HEK293 (cell line): ENCODE results near the gene ZNF646.
A peak's percentile ranks its signal among the peaks of the same experiment; 100 is the strongest.

Experiments
- GLI2 ChIP-seq: fragments of 450-650 bp; formaldehyde crosslinking; IDR thresholded peaks from 2 replicates; pipeline ENCODE4; 2017; ENCODE audit warnings: missing biosample characterization, missing genetic modification characterization, low read depth, borderline replicate concordance
- GLI4 ChIP-seq: fragments of 450-650 bp; formaldehyde crosslinking; IDR thresholded peaks from 2 replicates; pipeline ENCODE4 v1.5.1; 2016; ENCODE audit warnings: missing biosample characterization, missing genetic modification characterization
- KLF7 ChIP-seq: fragments of 450-650 bp; formaldehyde crosslinking; IDR thresholded peaks from 2 replicates; pipeline ENCODE4 v1.5.1; 2016; ENCODE audit warnings: missing biosample characterization, missing genetic modification characterization, borderline replicate concordance
- RBAK ChIP-seq: fragments of 450-650 bp; formaldehyde crosslinking; IDR thresholded peaks from 2 replicates; pipeline ENCODE4 v1.5.1; 2016; ENCODE audit warnings: missing biosample characterization, missing genetic modification characterization
- YY1 ChIP-seq: fragments of 450-650 bp; formaldehyde crosslinking; IDR thresholded peaks from 2 replicates; pipeline ENCODE4 v1.5.1; 2018; ENCODE audit warnings: missing biosample characterization, missing genetic modification characterization
- YY2 ChIP-seq: fragments of 450-650 bp; formaldehyde crosslinking; IDR thresholded peaks from 2 replicates; pipeline ENCODE4 v1.5.1; 2016; ENCODE audit warnings: missing biosample characterization, missing genetic modification characterization
- ZNF121 ChIP-seq: fragments of 450-650 bp; formaldehyde crosslinking; IDR thresholded peaks from 2 replicates; pipeline ENCODE4 v1.5.1; 2016; ENCODE audit warnings: missing biosample characterization, missing genetic modification characterization
- ZNF169 ChIP-seq: fragments of 450-650 bp; formaldehyde crosslinking; IDR thresholded peaks from 2 replicates; pipeline ENCODE4 v1.5.1; 2016; ENCODE audit warnings: missing biosample characterization, missing genetic modification characterization
- ZNF174 ChIP-seq: fragments of 450-650 bp; formaldehyde crosslinking; IDR thresholded peaks from 2 replicates; pipeline ENCODE4 v1.5.0; 2017; ENCODE audit warnings: missing biosample characterization, mild to moderate bottlenecking, missing genetic modification characterization
- ZNF350 ChIP-seq: fragments of 450-650 bp; formaldehyde crosslinking; IDR thresholded peaks from 2 replicates; pipeline ENCODE4 v1.5.0; 2017; ENCODE audit warnings: missing biosample characterization, mild to moderate bottlenecking, missing genetic modification characterization
- ZNF48 ChIP-seq: fragments of 450-650 bp; formaldehyde crosslinking; IDR thresholded peaks from 2 replicates; pipeline ENCODE4 v1.5.1; 2016; ENCODE audit warnings: missing biosample characterization, missing genetic modification characterization
- ZNF501 ChIP-seq: fragments of 450-650 bp; formaldehyde crosslinking; IDR thresholded peaks from 2 replicates; pipeline ENCODE4 v1.5.1; 2016; ENCODE audit warnings: missing biosample characterization, missing genetic modification characterization
- ZNF76 ChIP-seq: fragments of 450-650 bp; formaldehyde crosslinking; IDR thresholded peaks from 2 replicates; pipeline ENCODE4; 2016; ENCODE audit warnings: low read depth, missing biosample characterization, missing genetic modification characterization, borderline replicate concordance
- ZXDB ChIP-seq: fragments of 450-650 bp; formaldehyde crosslinking; IDR thresholded peaks from 2 replicates; pipeline ENCODE4 v1.5.1; 2016; ENCODE audit warnings: missing biosample characterization, missing genetic modification characterization
- TF ChIP-seq, protein P1 (sequence below): fragments of 450-650 bp; formaldehyde crosslinking; IDR thresholded peaks from 2 replicates; pipeline ENCODE4 v1.5.1; 2017; ENCODE audit warnings: missing biosample characterization, missing genetic modification characterization
- TF ChIP-seq, protein P2 (sequence below): fragments of 450-650 bp; formaldehyde crosslinking; IDR thresholded peaks from 2 replicates; pipeline ENCODE4 v1.5.1; 2016; ENCODE audit warnings: missing biosample characterization, missing genetic modification characterization, borderline replicate concordance
- TF ChIP-seq, protein P3 (sequence below): fragments of 450-650 bp; formaldehyde crosslinking; IDR thresholded peaks from 2 replicates; pipeline ENCODE4 v1.5.1; 2016; ENCODE audit warnings: missing biosample characterization, missing genetic modification characterization
- TF ChIP-seq, protein P4 (sequence below): fragments of 450-650 bp; formaldehyde crosslinking; IDR thresholded peaks from 2 replicates; pipeline ENCODE4 v1.5.1; 2017; ENCODE audit warnings: missing biosample characterization, missing genetic modification characterization
- TF ChIP-seq, protein P5 (sequence below): fragments of 450-650 bp; formaldehyde crosslinking; IDR thresholded peaks from 2 replicates; pipeline ENCODE4 v1.5.1; 2017; ENCODE audit warnings: missing biosample characterization, missing genetic modification characterization
- TF ChIP-seq, protein P6 (sequence below): fragments of 450-650 bp; formaldehyde crosslinking; IDR thresholded peaks from 2 replicates; pipeline ENCODE4 v1.5.1; 2016; ENCODE audit warnings: missing biosample characterization, missing genetic modification characterization
- TF ChIP-seq, protein P7 (sequence below): fragments of 450-650 bp; formaldehyde crosslinking; IDR thresholded peaks from 2 replicates; pipeline ENCODE4 v1.5.1; 2016; ENCODE audit warnings: missing biosample characterization, missing genetic modification characterization
- TF ChIP-seq, protein P8 (sequence below): fragments of 450-650 bp; formaldehyde crosslinking; IDR thresholded peaks from 2 replicates; pipeline ENCODE4 v1.5.1; 2017; ENCODE audit warnings: missing biosample characterization, missing genetic modification characterization

ZNF646 gene

DNA sequence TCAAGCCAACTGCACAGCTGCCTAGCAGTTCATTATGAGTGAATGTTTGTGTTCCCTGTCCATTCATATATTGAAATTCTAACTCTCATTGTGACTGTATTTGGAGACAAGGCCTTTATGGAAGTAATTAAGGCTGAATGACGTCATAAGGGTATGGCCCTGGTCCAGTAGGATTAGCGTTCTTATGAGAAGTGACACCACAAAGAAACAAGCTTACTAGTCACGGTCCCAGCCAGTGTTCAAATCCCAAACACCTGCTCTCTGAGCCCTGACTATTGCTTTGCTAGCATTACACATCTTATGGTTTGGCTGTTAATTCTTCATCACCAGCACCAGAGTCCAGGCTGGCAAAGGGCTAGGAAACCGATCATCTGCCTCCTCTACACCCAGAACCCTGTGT, 2.4 kb upstream of the ZNF646 start (continued):
- TF ChIP-seq KLF7 (tag by site-specific recombination), result no peak
- no peak for TF ChIP-seq ZNF501 (tag by site-specific recombination)
- no peak for TF ChIP-seq GLI2 (tag by site-specific recombination)
- TF ChIP-seq ZNF76, result peak; percentile 28; the same call in 1 of the 2 replicates
- 0 out of 2 replicates have a peak, but pooled peaks have one; percentile 25 for TF ChIP-seq ZXDB
- no peak for TF ChIP-seq GLI4 (tag by site-specific recombination)
- TF ChIP-seq ZNF48, result no peak
- TF ChIP-seq, protein P1, sequence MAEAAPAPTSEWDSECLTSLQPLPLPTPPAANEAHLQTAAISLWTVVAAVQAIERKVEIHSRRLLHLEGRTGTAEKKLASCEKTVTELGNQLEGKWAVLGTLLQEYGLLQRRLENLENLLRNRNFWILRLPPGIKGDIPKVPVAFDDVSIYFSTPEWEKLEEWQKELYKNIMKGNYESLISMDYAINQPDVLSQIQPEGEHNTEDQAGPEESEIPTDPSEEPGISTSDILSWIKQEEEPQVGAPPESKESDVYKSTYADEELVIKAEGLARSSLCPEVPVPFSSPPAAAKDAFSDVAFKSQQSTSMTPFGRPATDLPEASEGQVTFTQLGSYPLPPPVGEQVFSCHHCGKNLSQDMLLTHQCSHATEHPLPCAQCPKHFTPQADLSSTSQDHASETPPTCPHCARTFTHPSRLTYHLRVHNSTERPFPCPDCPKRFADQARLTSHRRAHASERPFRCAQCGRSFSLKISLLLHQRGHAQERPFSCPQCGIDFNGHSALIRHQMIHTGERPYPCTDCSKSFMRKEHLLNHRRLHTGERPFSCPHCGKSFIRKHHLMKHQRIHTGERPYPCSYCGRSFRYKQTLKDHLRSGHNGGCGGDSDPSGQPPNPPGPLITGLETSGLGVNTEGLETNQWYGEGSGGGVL, result no peak
- TF ChIP-seq YY1, result no peak
- TF ChIP-seq RBAK (tag by site-specific recombination), result no peak
- no peak for TF ChIP-seq YY2 (tag by site-specific recombination)
- TF ChIP-seq, protein P2, sequence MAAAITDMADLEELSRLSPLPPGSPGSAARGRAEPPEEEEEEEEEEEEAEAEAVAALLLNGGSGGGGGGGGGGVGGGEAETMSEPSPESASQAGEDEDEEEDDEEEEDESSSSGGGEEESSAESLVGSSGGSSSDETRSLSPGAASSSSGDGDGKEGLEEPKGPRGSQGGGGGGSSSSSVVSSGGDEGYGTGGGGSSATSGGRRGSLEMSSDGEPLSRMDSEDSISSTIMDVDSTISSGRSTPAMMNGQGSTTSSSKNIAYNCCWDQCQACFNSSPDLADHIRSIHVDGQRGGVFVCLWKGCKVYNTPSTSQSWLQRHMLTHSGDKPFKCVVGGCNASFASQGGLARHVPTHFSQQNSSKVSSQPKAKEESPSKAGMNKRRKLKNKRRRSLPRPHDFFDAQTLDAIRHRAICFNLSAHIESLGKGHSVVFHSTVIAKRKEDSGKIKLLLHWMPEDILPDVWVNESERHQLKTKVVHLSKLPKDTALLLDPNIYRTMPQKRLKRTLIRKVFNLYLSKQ, result no peak
- TF ChIP-seq, protein P3, sequence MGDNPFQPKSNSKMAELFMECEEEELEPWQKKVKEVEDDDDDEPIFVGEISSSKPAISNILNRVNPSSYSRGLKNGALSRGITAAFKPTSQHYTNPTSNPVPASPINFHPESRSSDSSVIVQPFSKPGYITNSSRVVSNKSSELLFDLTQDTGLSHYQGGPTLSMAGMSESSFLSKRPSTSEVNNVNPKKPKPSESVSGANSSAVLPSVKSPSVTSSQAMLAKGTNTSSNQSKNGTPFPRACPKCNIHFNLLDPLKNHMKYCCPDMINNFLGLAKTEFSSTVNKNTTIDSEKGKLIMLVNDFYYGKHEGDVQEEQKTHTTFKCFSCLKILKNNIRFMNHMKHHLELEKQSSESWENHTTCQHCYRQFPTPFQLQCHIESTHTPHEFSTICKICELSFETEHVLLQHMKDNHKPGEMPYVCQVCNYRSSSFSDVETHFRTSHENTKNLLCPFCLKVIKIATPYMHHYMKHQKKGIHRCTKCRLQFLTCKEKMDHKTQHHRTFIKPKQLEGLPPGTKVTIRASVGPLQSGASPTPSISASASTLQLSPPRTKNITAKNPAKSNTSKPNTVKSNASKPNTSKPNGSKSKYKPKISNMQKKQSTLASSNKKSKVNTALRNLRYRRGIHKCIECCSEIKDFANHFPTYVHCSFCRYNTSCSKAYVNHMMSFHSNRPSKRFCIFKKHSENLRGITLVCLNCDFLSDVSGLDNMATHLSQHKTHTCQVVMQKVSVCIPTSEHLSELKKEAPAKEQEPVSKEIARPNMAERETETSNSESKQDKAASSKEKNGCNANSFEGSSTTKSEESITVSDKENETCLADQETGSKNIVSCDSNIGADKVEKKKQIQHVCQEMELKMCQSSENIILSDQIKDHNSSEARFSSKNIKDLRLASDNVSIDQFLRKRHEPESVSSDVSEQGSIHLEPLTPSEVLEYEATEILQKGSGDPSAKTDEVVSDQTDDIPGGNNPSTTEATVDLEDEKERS (tag by site-specific recombination), result no peak
- TF ChIP-seq, protein P4, sequence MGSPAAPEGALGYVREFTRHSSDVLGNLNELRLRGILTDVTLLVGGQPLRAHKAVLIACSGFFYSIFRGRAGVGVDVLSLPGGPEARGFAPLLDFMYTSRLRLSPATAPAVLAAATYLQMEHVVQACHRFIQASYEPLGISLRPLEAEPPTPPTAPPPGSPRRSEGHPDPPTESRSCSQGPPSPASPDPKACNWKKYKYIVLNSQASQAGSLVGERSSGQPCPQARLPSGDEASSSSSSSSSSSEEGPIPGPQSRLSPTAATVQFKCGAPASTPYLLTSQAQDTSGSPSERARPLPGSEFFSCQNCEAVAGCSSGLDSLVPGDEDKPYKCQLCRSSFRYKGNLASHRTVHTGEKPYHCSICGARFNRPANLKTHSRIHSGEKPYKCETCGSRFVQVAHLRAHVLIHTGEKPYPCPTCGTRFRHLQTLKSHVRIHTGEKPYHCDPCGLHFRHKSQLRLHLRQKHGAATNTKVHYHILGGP (tag by site-specific recombination), result no peak
- TF ChIP-seq ZNF169 (tag by site-specific recombination), result no peak
- no peak for TF ChIP-seq ZNF174
- TF ChIP-seq ZNF121, result no peak
- TF ChIP-seq, protein P5, sequence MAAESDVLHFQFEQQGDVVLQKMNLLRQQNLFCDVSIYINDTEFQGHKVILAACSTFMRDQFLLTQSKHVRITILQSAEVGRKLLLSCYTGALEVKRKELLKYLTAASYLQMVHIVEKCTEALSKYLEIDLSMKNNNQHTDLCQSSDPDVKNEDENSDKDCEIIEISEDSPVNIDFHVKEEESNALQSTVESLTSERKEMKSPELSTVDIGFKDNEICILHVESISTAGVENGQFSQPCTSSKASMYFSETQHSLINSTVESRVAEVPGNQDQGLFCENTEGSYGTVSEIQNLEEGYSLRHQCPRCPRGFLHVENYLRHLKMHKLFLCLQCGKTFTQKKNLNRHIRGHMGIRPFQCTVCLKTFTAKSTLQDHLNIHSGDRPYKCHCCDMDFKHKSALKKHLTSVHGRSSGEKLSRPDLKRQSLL (tag by site-specific recombination), result no peak
- no peak for TF ChIP-seq ZNF350
- TF ChIP-seq, protein P6, sequence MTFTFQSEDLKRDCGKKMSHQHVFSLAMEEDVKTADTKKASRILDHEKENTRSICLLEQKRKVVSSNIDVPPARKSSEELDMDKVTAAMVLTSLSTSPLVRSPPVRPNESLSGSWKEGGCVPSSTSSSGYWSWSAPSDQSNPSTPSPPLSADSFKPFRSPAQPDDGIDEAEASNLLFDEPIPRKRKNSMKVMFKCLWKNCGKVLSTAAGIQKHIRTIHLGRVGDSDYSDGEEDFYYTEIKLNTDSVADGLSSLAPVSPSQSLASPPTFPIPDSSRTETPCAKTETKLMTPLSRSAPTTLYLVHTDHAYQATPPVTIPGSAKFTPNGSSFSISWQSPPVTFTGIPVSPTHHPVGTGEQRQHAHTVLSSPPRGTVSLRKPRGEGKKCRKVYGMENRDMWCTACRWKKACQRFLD (tag by site-specific recombination), result no peak
- TF ChIP-seq, protein P7, sequence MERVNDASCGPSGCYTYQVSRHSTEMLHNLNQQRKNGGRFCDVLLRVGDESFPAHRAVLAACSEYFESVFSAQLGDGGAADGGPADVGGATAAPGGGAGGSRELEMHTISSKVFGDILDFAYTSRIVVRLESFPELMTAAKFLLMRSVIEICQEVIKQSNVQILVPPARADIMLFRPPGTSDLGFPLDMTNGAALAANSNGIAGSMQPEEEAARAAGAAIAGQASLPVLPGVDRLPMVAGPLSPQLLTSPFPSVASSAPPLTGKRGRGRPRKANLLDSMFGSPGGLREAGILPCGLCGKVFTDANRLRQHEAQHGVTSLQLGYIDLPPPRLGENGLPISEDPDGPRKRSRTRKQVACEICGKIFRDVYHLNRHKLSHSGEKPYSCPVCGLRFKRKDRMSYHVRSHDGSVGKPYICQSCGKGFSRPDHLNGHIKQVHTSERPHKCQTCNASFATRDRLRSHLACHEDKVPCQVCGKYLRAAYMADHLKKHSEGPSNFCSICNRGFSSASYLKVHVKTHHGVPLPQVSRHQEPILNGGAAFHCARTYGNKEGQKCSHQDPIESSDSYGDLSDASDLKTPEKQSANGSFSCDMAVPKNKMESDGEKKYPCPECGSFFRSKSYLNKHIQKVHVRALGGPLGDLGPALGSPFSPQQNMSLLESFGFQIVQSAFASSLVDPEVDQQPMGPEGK, result no peak
- TF ChIP-seq, protein P8, sequence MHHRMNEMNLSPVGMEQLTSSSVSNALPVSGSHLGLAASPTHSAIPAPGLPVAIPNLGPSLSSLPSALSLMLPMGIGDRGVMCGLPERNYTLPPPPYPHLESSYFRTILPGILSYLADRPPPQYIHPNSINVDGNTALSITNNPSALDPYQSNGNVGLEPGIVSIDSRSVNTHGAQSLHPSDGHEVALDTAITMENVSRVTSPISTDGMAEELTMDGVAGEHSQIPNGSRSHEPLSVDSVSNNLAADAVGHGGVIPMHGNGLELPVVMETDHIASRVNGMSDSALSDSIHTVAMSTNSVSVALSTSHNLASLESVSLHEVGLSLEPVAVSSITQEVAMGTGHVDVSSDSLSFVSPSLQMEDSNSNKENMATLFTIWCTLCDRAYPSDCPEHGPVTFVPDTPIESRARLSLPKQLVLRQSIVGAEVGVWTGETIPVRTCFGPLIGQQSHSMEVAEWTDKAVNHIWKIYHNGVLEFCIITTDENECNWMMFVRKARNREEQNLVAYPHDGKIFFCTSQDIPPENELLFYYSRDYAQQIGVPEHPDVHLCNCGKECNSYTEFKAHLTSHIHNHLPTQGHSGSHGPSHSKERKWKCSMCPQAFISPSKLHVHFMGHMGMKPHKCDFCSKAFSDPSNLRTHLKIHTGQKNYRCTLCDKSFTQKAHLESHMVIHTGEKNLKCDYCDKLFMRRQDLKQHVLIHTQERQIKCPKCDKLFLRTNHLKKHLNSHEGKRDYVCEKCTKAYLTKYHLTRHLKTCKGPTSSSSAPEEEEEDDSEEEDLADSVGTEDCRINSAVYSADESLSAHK (tag by site-specific recombination), result no peak
